ENCODE data around the gene SS18L1. TPM values are rescaled to one million over a fixed set of nuclear protein-coding genes. Genes with fewer than 3 reads are reported as not detected.

SS18L1 gene
- total and polyA plus RNA-seq, 2 experiments from 2014 or later, result 2.1 to 13.0 TPM

DNA sequence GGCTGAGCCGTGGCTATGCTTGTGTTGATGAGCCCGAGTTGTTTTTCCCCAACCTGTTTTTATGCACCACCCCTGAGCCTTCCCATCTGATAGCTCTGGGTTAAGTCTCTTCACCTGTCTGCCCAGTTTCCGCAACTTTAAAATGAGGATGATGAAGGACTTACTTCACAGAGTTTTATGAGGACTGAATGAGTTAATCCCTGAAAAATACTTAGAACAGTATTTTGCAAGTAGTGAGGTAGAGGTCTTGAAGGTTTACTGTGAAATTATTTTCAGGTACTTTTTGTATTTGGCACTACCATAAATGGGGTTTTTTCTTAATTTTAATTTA lies 42.5 kb downstream of the SS18L1 start:
- Histone ChIP-seq H3K27me3 (no peaks in the 10 kb centered on the region), H3K9me2 (replicated peaks; ENCODE audit: insufficient read depth) (no peaks in the 10 kb centered on the region), H3K4me1 (ENCODE audit: insufficient read depth) (peaks cover 15% of the 10 kb centered on the region), H3K9me3 (ENCODE audit: low read depth) (no peaks in the 10 kb centered on the region), H4K20me1 (ENCODE audit: insufficient read depth, poor library complexity, severe bottlenecking) (no peaks in the 10 kb centered on the region), H3K79me2 (peaks cover 72% of the 10 kb centered on the region), H3K27ac (no peak overlapping the region), H3K4me3 (no peak overlapping the region), H3K36me3 (replicated peaks; ENCODE audit: insufficient read depth, low read depth) (no peaks in the 10 kb centered on the region), H3K4me2 (no peak overlapping the region), H2AFZ (no peak overlapping the region)
- WGBS (ENCODE audit: low lambda C conversion rate, missing lambda C conversion rate), result 96% methylated on average over 3 of the region's 3 CpGs
- TF ChIP-seq, protein P1, sequence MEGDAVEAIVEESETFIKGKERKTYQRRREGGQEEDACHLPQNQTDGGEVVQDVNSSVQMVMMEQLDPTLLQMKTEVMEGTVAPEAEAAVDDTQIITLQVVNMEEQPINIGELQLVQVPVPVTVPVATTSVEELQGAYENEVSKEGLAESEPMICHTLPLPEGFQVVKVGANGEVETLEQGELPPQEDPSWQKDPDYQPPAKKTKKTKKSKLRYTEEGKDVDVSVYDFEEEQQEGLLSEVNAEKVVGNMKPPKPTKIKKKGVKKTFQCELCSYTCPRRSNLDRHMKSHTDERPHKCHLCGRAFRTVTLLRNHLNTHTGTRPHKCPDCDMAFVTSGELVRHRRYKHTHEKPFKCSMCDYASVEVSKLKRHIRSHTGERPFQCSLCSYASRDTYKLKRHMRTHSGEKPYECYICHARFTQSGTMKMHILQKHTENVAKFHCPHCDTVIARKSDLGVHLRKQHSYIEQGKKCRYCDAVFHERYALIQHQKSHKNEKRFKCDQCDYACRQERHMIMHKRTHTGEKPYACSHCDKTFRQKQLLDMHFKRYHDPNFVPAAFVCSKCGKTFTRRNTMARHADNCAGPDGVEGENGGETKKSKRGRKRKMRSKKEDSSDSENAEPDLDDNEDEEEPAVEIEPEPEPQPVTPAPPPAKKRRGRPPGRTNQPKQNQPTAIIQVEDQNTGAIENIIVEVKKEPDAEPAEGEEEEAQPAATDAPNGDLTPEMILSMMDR (IDR thresholded peaks at IDR 0.05; ENCODE audit: poor library complexity), result no peak
- TF ChIP-seq EZH2phosphoT487 (IDR thresholded peaks at IDR 0.05; ENCODE audit: low read depth, severe bottlenecking, unreplicated experiment) (no peak), EZH2 (IDR thresholded peaks at IDR 0.05; ENCODE audit: borderline replicate concordance) (no peak)
- no peak for DNase-seq (ENCODE audit: low spot score)

DNA sequence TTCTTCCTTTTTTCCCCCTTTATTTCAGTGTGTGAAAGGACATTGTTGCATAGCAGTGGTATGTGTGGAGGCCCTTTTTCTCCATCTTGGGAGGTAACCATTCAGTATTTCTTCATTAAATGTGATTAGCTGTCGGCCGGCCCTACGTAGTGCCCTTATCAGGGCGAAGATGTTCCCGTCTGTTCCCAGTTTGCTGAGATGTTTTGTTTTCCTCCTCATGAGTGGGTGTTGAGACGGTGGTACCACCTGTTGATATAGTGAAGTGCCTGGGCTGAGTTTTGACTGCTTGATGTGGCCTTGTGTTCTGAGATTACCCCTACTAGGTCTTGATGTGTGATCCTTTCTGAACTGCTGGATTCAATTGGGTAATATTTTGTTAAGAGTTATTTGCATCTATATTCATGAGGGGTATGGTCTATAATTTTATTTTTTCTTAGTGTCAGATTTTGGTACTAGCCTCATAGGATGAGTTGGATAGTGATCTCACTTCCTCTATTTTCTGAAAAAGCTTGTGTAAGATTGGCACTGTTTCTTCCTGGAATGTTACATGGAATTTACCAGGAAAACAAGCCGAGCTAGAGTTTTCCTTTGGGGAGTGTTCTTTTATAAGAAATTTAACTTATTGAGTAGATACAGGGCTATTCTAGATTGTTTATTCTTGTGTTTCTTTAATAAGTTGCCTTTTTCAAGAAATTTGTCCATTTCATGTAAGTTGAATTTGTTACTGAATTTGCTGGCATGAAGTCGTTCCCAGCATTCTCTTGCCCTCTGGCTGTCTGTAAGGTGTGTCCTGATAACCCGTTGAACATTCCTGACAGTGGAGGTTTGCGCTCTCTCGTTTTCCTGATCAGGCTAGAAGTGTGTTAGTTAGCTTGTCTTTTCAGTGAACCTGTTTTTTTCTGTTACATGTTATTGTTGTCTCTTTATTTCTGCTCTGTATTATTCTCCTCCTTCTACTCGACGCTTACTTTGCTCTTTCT lies 43.6 kb downstream of the SS18L1 start:
- H3K27ac ChIP-seq, result peak overlapping the region; percentile 33
- WGBS (ENCODE audit: low lambda C conversion rate, missing lambda C conversion rate), result 84% methylated on average over 13 of the region's 13 CpGs

DNA sequence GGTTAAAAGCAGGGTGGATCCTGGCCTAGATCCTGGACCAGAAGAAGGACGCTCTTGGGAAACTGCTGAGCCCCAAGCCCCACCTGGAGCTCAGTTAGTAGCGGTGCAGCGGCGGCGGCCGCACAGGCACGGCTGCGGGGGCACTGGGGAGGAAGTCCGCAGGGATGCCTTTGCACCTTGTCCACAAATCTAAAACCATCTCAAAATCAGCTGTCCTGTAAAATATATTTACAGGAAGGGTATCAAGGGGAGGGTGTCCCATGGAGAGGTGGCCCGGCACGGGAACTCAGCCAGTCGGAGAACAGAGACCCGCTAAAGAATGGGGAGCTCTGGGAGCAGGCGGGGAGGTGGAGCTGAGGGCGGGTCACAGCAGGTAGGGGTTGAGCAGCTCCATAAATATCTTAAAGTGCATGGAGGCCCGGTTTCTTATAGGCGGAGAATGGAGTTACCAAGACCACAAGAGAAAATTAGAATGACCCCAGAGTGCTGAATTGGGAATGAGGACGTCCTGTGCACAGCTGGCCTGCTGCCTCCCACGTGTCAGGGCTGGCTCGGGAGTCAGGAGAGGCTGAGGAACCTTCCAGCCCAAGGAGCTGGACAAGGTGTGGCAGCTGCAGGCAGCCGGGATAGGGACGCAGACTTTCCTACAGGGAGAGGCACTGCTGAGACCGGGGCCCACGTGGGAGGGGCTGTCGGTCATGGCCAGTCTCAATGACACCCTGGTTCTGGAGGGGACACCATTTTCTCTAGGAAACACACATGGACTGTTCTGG lies 47.3 kb downstream of the SS18L1 start:
- Histone ChIP-seq H3K27me3 (no peaks in the 10 kb centered on the region), H3K36me3 (replicated peaks; ENCODE audit: insufficient read depth, low read depth) (no peaks in the 10 kb centered on the region), H3K79me2 (peaks cover 46% of the 10 kb centered on the region), H3K4me1 (ENCODE audit: insufficient read depth) (peaks cover 3% of the 10 kb centered on the region), H4K20me1 (ENCODE audit: insufficient read depth, poor library complexity, severe bottlenecking) (no peaks in the 10 kb centered on the region), H3K9me2 (replicated peaks; ENCODE audit: insufficient read depth) (no peaks in the 10 kb centered on the region), H3K4me3 (no peak overlapping the region), H3K4me2 (no peak overlapping the region), H3K27ac (no peak overlapping the region), H2AFZ (no peak overlapping the region), H3K9me3 (ENCODE audit: low read depth) (no peaks in the 10 kb centered on the region)
- 95% methylated on average over 25 of the region's 25 CpGs for WGBS (ENCODE audit: low lambda C conversion rate, missing lambda C conversion rate)
- no peak for DNase-seq (ENCODE audit: low spot score)
- TF ChIP-seq, protein P1 (IDR thresholded peaks at IDR 0.05; ENCODE audit: poor library complexity), result no peak

More for the DNA sequence above, 43.6 kb downstream of the SS18L1 start:
- no peaks in the 10 kb centered on the region for H3K9me3 ChIP-seq (ENCODE audit: low read depth)
- peaks cover 9% of the 10 kb centered on the region for H3K4me1 ChIP-seq (ENCODE audit: insufficient read depth)
- H4K20me1 ChIP-seq (ENCODE audit: insufficient read depth, poor library complexity, severe bottlenecking), result no peaks in the 10 kb centered on the region
- H2AFZ ChIP-seq, result no peak overlapping the region
- no peaks in the 10 kb centered on the region for H3K9me2 ChIP-seq (replicated peaks; ENCODE audit: insufficient read depth)
- H3K27me3 ChIP-seq, result no peaks in the 10 kb centered on the region
- no peaks in the 10 kb centered on the region for H3K36me3 ChIP-seq (replicated peaks; ENCODE audit: insufficient read depth, low read depth)
- H3K79me2 ChIP-seq, result peaks cover 74% of the 10 kb centered on the region
- DNase-seq (ENCODE audit: low spot score), result no peak
- TF ChIP-seq, protein P1 (IDR thresholded peaks at IDR 0.05; ENCODE audit: poor library complexity), result no peak
- no peak for TF ChIP-seq EZH2 (IDR thresholded peaks at IDR 0.05; ENCODE audit: borderline replicate concordance)
- no peak for TF ChIP-seq EZH2phosphoT487 (IDR thresholded peaks at IDR 0.05; ENCODE audit: low read depth, severe bottlenecking, unreplicated experiment)
- no peak overlapping the region for H3K4me3 ChIP-seq
- no peak overlapping the region for H3K4me2 ChIP-seq
